ENCODE measurements around the gene SRPK2.

- TF ChIP-seq, protein P1, sequence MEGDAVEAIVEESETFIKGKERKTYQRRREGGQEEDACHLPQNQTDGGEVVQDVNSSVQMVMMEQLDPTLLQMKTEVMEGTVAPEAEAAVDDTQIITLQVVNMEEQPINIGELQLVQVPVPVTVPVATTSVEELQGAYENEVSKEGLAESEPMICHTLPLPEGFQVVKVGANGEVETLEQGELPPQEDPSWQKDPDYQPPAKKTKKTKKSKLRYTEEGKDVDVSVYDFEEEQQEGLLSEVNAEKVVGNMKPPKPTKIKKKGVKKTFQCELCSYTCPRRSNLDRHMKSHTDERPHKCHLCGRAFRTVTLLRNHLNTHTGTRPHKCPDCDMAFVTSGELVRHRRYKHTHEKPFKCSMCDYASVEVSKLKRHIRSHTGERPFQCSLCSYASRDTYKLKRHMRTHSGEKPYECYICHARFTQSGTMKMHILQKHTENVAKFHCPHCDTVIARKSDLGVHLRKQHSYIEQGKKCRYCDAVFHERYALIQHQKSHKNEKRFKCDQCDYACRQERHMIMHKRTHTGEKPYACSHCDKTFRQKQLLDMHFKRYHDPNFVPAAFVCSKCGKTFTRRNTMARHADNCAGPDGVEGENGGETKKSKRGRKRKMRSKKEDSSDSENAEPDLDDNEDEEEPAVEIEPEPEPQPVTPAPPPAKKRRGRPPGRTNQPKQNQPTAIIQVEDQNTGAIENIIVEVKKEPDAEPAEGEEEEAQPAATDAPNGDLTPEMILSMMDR (conservative IDR thresholded peaks at IDR 0.05; ENCODE audit: low read length): no peak
- no peak for TF ChIP-seq EZH2phosphoT487 (IDR thresholded peaks at IDR 0.05; ENCODE audit: borderline replicate concordance)
Observed at GRCh38 chr7:105185290-105186010, 203.3 kb downstream of the SRPK2 start.

Measured in Loucy (cell line).